Measurements from ENCODE around the gene TNFRSF6B.

The TNFRSF6B gene

GRCh38 chr20:63673951-63674350, 22.5 kb upstream of the TNFRSF6B start:
- H3K4me3 ChIP-seq (ENCODE audit: low read depth, low read length), result no peak overlapping the region
- no peak for TF ChIP-seq CTCF (IDR thresholded peaks at IDR 0.05; ENCODE audit: borderline replicate concordance, insufficient read depth, low read depth, low read length)

GRCh38 chr20:63675681-63676368, 20.6 kb upstream of the TNFRSF6B start:
- no peak for TF ChIP-seq CTCF (IDR thresholded peaks at IDR 0.05; ENCODE audit: borderline replicate concordance, insufficient read depth, low read depth, low read length)
- H3K4me3 ChIP-seq (ENCODE audit: low read depth, low read length), result no peak overlapping the region

GRCh38 chr20:63678071-63678470, 18.4 kb upstream of the TNFRSF6B start:
- TF ChIP-seq CTCF (IDR thresholded peaks at IDR 0.05; ENCODE audit: borderline replicate concordance, insufficient read depth, low read depth, low read length), result no peak
- H3K4me3 ChIP-seq (ENCODE audit: low read depth, low read length), result no peak overlapping the region

DNA sequence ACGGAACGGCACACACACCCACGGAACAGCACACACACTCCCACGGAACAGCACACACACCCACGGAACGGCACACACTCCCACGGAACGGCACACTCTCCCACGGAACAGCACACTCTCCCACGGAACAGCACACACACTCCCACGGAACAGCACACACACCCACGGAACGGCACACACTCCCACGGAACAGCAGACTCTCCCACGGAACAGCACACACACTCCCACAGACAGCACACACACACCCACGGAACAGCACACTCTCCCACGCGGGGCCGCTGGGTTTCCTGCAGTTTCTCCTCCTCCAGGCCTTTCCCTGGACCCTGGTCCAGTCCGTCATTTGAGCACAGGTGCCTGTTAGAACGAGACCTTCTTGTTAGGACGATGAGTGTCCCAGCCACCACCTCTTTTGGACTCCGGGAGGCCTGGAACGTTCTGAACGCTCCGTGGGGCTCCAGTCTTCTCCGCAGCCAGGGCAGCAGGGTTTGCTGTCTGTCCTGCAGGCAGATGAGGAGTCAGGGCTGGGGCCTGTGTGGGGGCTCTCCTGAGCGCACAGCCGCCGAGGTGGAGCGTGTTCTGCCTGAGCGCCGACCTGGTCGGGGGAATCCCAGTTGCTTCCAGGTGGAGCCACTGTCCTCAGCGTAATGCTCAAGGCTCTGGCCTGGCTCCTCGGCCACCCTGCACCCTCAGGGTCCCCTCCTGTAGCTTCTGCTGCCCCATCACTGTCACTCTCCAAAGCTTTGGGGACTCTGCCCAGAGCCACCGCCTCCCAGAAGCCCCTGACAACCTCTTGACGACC, 17.6 kb upstream of the TNFRSF6B start:
- H3K4me3 ChIP-seq (ENCODE audit: low read depth, low read length), result no peak overlapping the region
- no peak for TF ChIP-seq CTCF (IDR thresholded peaks at IDR 0.05; ENCODE audit: borderline replicate concordance, insufficient read depth, low read depth, low read length)

DNA sequence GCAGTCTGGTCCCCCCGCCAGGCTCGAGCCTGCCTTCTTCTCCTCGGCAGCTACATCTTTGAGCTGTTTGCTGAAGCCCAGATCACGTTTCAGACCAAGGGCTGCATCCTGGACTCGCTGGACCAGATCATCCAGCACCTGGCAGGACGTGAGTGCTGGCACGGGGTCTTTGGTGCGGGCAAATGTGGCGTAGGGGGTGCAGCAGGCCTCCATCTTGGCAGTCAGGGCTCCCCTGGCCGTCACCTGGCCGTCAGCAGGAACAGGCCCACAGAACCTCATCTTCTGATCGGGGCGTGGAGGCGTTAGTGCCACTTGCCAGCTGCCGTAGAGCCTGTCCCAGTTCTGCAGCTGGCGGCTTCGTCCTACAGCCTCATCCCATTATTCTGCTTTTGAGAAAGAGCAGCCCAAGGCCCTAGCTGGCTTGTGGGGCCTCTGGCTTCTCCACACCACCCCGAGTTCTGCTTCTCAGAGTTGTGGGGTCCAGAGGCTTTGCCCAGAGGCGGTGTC, 16.6 kb upstream of the TNFRSF6B start:
- TF ChIP-seq CTCF (IDR thresholded peaks at IDR 0.05; ENCODE audit: borderline replicate concordance, insufficient read depth, low read depth, low read length), result no peak

GRCh38 chr20:63680427-63680826, 16.0 kb upstream of the TNFRSF6B start:
- TF ChIP-seq CTCF (IDR thresholded peaks at IDR 0.05; ENCODE audit: borderline replicate concordance, insufficient read depth, low read depth, low read length), result no peak
- H3K4me3 ChIP-seq (ENCODE audit: low read depth, low read length), result no peak overlapping the region

More for the DNA sequence above, 16.6 kb upstream of the TNFRSF6B start:
- H3K4me3 ChIP-seq (ENCODE audit: low read depth, low read length), result no peak overlapping the region

All from GM12875 (cell line).